Superior temporal gyrus (tissue), 1 donor: Measurements from ENCODE around the gene TBC1D2B.
"Not testable (repeated sequence)": the region's sequence is repeated elsewhere in the genome, so short reads cannot be mapped to it uniquely, and the experiment has no call there.

Experiments
- DNase-seq: peaks from one replicate; pipeline ENCODE4 v3.0.0-alpha.2; 2016; ENCODE audit errors: extremely low spot score

Gene TBC1D2B

DNA sequence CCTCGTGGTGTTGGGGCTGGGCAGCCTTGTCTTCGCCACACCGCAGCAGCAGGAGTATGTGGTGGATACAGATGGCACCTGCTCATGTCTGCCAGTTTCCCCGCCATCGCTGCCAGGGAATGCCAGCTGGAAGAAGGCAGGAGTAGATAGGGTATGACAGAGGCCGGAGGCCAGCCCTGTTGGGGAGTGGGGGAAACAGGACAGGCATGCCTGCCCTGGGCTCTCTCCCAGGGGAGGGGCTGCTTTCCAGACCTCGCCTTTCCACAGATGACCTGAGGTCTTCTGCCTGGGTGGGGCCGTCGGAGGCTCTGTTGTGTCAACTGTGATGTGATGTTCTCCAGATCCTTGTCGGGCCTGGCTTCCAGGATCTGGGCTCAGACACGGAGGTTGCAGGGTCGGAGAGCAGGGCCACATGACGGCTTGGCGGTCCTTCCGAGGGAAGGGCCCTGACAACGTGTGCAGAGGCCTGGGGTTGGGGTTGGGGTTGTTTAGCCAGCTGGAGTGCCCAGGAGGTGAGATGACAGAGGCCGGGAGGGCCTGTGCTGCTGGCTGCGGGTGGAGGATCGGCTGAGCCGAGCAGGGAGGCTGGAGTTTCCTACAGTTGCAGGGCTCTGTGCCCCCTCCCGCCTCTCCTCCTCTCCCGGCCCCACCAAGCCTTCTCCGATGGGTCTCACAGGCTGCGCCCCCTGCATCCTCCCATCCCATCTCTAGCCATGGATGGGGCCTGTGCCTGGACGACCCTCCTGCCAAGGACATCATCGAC lies 102.0 kb downstream of the TBC1D2B start:
- DNase-seq: no peak

DNA sequence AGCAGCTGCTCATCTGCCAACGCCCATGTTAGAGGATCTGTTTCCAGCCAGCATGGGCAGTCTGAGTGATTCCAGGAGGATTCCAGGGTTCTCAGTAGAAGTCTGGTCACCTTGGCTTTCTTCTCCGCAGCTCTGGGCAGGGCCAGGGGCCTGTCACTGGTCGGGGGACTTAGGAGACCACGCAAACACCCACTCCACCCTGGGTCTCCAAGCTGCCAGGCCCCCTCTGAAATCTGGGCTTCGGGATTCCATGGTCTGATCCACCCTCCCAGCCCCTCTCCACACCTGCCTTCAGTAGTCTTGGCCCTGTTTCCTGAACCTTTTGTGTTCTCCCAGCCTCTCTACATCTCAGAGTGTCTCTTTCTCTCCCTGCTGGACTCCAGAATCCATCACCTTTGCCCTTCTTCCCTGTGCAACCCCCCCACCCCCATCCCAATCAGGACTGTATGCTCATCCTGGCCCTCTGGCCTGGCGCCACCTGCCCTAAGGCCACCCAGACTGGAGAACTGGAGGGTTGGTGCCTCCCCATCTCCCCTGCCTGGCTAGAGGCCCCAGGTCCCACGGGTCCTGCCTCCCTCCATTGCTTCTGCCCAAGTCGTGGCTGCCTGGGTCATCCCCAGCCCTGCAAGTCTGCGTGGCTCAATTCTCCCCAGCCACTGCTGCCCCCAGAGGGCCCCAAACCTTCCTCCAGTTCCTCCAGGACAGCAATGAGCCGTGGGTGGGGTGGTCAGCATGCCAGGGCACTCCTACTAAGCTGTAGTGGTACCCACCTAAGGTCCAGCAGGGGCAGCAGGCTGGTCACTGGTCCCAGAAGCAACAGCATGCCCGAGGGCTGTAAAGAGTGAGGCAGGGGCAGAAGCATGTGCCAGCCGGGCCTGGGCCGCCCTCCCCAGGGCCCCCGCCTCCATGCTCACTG lies 102.8 kb downstream of the TBC1D2B start:
- no peak for DNase-seq

DNA sequence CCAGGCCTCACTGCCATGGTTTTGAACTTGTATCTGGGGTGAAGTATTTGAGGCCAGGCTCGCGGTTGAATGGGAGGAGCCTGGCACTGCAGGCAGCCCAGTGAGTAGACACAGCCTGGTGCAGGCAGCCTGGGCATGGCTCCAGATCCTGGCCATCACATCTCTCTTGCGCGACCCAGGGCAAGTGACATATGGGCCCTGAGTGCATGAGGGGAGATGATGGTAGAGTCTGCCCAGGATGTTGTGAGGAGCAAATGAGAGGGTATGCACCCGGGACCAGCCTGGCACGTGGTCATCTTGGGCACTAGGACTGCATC lies 103.5 kb downstream of the TBC1D2B start:
- peak; percentile 65 for DNase-seq

DNA sequence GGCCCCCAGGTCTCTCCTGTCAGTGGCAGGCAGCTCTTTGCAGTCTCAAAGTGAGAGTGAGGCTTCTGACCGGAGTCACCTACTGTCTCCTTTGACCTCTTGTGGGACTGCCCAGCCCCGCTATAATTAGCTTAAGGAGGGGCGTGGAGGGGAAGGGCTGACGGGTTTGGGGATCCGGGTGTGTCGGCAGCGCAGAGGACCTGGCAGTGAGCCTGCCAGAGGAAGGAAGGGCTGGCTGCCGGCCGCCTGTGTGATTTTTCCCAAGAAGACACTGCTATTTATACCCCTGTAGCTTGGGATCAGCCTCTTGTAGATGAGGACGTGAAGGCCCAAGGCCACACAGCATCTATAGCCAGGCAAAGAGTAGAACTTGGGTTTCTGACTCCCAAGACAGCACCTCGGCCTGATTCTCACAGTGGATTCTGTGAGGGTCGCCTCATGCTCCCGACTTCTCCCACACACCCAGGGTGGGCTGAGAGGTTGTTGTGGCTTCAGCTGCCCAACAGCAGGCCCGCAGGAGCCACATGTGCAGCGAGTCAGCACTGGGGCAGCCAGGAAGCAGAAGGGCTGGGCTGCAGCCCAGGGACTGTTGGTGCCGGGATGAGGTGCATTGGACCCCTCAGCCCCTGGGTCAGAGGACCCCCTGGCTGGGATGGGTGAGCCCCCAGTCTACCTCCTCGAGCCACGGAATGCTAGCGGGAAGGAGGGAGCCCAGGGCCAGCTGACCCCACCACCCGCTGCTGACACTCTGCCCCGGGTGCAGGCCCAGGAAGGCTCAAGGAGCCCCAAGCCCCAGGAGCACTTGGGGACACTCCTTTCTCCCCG lies 104.0 kb downstream of the TBC1D2B start:
- DNase-seq: not testable (repeated sequence)

DNA sequence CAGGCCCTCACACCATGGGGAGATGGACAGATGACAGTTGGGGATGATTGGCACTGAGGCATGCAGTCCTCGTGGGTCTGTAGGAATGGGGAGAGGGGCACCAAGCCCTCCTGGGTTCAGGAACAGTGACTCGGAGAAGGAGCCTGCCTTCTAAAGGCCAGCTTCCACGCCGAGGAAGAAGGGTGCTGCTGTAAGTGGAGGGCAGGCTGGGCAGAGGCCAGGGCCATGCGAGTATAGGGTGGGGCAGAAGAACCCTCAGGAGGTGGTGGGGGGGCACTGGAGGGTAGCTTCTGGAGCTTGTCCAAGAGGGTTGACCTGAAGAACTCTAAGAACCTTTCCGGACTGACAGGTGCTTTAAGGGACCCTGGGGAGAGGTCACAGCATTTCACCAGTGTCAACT lies 104.8 kb downstream of the TBC1D2B start:
- not testable (repeated sequence) for DNase-seq

DNA sequence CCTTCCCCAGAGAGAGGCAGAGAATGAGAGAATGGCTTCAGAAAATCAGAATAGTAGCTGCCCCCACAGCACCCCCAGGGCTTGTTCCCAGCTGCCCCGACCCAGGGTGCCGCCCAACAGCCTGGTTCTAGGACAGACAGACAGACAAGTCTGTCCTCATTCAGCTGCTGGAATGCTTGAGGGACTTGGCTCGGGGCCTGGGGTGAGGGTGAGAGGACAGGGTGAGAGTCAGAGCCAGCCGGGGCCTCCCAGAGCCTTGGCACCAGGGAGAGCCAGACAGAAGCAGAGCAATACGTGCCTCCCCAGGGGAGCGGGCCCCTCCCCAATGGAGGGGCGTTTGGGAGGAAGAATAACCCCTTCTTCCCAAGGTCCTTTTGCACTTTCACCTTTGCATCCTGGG lies 105.6 kb downstream of the TBC1D2B start:
- DNase-seq: not testable (repeated sequence)

DNA sequence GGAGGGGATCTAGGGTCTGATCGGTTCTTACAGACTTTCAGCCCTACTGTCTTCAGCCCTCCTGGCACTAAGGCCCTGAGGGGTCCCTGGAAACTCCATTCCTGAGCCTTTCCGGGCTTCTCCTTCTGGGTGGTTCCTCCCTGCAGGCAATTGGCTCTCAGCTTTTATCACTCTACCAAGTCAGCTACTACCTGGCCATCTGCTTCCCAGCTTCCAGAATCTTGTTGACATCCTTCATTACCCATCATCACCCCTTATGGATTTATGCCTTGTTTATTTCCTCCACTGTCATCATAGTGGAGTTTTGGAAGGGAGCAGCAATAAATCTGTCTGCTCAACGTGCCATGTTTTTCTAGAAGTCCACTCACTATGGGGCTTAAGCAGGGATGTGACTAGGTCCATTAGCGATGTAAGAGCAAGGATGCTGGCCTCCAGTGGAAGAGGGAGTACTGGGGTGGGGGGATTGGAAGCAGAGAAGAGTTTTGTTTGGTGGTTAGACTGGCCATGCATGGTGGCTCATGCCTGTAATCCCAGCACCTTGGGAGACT lies 106.6 kb downstream of the TBC1D2B start:
- DNase-seq: not testable (repeated sequence)

DNA sequence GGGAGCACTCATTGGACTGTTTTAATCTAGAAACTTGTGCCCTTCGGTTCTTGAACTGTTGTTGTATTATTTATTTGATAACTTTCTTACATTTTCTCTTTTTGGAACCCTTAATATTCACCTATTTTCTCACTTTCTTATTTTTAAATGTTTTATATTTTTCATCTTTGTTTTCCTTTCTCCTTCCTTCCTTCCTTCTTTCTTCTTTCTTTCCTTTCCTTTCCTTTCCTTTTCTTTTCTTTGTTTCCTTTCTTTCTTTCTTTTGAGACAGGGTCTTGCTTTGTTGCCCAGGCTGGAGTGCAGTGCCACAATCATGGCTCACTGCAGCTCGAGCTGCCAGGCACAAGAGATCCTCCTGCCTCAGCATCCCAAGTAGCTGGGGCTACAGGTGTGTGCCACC lies 108.5 kb downstream of the TBC1D2B start:
- DNase-seq: no peak

DNA sequence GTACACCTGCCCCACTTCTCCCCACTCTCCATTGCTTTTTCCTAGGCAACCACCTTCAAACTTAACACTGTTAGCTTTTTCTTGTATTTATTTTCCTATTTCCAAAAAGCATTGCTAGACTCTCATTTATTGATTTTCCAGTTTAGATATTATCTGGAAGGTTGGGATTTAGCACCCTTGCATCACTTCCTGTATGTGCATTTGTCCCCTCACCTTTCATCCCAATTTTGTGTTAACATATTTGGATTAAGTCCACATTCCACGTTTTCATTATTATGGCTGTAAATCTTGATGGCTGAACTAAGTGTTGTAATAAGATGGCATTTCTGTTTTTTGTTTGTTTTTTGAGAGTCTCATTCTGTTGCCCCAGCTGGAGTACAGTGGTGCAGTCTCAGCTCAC lies 109.7 kb downstream of the TBC1D2B start:
- no peak for DNase-seq

DNA sequence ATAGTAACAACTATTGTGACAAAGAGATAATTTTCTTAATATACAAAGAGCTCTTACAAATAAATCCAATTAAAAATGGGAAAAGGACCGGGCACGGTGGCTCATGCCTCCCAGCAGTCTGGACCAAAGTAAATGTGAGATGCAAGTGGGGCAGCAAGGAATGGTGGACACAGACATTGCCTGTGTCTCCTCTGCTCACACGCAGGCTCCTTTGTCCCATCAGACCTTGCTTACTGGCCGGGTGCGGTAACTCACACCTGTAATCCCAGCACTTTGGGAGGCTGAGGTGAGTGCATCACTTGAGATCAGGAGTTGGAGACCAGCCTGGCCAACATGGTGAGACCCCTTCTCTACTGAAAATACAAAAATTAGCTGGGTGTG lies 110.3 kb downstream of the TBC1D2B start:
- not testable (repeated sequence) for DNase-seq

DNA sequence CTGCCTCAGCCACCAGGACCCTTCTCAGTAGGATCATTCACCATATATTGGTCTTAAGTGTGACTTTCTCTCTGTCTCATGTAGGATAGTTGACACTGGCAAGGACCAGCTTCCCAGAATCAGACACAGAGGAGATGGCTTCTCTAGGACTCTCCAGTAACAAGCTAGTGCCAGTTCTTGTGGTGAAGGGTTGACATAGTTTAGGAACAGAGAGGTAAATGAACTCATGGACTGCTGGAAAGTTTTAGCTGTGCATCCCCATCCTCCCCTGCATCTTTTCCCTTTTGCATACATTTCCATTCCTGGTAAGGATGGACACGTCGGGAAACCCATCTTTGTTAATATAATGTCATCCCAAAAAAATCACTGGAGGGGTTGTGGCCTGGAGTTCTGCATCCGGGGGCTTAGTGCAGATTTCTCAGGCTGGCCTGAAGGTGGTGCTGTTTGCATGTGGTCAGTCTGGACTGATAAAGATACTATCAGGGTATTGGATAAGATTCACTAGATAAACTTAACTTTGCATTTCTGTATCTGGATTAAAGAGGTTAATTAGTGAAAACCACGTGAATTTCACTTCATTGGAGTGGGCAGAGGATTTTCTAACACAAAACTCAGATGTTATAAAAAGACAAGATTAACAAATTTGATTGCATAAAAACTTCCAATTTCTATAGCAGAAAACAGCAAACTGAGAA lies 110.8 kb downstream of the TBC1D2B start:
- DNase-seq: peak; percentile 80

DNA sequence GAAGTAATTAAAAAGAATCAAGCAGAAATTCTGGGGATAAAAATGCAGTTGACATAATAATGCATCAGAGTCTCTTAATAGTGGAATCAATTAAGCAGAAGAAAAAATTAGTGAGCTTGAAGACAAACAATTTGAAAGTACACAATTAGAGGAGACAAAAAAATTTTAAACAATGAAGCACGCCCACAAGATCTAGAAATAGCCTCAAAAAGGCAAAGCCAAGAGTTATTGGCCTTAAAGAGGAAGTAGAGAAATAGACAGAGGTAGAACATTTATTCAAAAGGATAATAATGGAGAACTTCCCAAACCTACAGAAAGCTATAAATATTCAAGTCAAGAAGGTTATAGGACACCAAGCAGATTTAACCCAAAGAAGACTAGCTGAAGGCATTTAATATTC lies 113.3 kb downstream of the TBC1D2B start:
- no peak for DNase-seq

DNA sequence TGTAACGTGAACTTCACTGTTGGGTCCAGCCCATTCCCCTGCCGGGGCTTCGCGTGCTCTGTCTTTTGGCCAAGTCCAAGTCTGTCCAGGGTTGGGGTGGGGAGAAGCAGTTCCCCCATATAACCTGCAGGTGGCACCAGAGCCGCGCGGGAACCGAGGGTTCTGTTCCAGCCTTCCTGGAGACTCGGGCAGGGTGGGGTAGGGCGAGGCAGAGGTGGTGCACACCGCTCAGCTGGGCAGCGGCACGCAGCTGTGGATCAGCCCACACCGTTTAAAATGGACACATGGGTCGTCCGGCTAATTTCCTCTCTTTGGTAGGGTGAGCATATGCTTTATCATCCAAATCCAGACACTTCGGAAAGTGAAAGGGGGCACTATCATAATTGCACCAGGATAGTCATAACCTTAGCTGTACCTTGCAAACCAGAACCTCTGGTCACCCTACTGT lies 118.1 kb downstream of the TBC1D2B start:
- peak; percentile 82 for DNase-seq

DNA sequence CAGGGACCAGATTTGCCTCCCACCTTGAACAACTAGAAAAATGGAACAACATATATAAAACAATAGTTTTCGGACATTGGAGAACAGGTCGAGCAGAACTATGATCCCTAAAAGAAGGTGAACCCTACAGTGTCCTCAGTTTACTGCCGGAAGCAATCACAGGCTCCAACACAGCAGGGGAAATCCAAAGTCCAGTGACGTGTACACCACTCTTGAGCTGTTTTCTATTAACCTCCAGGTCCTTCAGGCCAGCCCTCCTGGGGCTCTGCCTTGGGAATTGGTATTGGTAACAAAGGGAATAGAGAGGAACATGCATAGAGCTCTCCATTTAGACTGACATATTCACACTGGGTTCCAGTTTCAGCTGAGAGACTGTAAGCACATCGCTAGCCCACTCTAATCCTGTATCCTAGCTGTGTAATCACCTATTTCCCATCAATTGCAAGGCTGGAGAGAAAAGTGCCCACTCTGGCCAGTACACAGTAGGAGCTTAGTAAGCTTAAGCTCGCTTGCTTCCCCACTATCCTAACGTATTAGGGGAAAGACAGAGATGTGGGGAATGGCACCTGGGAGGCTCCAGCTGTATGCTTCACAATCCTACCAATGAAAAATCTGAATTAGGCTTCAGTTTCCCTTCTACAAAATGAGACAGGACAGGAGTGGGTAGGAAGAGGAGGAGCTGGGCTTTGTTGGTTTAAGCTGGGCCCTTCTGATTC lies 118.6 kb downstream of the TBC1D2B start:
- not testable (repeated sequence) for DNase-seq

DNA sequence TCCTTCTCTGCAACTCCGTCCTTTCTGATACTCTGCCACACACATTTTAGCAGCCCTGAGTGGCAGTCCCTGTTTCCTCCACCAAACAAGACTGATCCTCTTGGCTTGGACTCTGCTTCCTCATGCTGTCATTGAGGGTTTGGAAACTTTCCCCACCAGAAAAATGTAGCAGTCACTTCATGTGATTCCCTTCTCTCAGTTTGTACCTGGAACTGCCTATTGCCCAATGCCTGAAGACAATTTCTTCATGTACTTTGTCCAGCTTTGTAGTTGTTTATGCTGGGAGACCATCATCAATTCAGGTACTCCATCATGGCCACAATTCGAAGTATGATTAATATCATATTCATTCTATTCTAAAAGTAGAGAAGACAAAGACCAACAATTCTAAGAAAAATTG lies 119.5 kb downstream of the TBC1D2B start:
- not testable (repeated sequence) for DNase-seq

DNA sequence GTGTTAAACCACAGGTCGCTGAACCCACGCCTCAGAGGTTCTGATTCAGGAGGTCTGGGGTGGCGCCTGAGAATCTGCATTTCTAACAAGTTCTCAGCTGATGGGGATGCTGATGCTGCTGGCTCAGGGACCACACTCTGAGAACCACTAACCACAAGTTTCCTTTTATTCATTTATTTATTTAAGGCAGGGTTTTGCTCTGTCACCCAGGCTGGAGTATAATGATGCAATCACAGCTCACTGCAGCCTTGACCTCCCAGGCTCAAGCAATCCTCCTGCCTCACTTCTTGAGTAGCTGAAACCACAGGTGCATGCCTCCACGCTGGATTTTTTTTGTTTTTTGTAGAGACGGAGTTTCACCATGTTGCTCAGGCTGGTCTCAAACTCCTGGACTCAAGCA lies 123.6 kb downstream of the TBC1D2B start:
- DNase-seq: not testable (repeated sequence)

DNA sequence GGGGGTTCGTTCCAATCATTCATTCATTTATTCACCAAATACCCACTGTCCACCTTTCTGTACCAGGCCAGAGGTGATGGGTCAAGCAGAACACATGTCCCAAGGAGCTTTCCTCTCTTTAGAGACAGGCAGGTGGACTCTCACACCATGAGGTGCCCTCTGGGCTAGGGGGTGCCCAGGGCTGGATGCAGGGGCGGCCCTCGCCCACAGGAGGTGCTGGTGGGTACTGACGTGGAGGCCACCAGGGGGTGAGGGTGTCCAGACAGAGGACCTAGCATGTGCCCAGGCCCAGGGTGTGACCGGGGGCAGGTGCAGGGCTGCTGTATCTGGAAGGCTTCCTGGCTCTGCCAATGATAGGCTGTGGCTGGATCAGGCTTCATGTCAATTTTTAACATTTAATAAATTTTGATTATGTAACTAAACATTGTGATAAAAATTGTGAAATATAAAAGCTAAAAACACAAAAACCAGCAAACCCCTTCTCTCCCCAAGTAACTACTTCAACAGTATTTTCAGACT lies 124.5 kb downstream of the TBC1D2B start:
- not testable (repeated sequence) for DNase-seq

DNA sequence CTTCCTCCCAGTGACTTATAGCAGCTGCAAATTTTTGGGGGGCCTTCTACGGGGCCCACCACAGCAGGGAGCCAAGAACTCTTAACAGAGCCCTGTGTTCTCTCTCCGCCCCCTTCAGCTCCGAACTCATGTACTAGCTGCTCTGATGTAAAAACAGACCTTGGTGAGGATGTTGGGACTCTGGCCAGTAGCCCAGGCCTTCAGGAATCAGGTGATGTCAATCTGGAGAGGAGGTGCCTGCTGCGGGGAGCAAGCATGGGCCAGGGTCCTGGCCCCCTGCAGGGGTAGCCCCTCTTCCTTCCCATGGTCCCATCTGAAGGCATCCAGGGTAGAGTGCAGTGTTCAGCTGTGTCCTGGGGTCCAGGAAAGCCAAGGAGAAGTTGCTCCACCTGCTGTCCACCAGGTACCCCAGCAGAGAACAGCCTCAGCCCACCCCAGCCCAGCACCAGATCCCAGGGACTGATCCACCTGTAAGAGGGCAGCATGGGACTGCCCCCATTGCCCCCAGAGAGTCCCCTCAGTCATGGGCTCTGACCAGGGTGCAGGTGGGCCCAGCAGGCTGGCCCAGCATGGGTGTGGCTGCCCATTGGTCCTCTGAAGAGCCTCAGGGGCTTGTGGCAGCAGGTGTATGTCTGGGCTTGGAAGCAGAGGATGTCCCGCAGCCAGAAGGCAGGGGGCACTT lies 126.3 kb downstream of the TBC1D2B start:
- not testable (repeated sequence) for DNase-seq

DNA sequence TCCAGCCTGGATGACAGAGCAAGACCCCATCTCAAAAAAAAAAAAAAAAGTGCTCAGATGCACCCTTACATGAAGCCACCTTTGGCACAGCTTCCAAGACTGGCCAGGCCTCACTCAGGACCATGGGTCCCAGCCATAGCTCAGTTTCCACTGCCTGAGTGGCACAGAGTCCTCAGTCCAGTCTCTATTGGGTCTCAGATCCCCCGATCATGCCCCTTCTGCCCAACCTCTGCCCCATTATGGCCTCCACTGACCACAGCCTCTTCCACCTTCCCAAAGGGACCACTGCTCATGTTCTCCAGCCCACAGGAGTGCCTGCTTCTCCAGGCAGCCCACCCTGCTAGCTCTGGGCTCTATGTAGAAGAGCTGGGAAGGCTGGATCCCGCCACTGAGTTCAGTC lies 127.0 kb downstream of the TBC1D2B start:
- not testable (repeated sequence) for DNase-seq

DNA sequence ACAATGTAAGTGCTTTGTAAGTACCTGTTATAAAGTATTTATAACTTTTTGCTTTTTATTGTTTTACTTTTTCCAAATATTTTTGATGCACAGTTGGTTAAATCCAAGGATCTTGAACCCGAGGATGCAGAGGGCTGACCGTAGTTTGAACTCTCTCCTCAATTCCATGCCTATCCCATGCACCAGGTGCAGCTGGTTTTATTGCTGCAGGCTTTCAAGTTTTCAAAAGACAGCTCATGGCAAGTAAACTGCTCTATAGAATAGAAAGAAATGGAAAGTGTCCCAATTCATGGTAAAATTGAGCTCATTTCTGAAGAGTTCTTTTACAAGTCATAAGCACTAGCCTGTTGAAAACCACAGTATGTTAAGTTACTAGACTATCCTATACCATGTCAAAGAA lies 131.9 kb downstream of the TBC1D2B start:
- DNase-seq: no peak
